Fibroblast of gingiva (primary cell): Measurements from ENCODE around the gene PI4K2A.
"Not testable (repeated sequence)": the region's sequence is repeated elsewhere in the genome, so short reads cannot be mapped to it uniquely, and the experiment has no call there.

ENCODE experiments used
- DNase-seq: peaks from one replicate; pipeline ENCODE4 v3.0.0-alpha.2; 2011; ENCODE audit warnings: low read depth

Gene PI4K2A

GRCh38 chr10:97675222-97675621, 34.8 kb downstream of the PI4K2A start:
- DNase-seq: no peak

- peak; percentile 42 for DNase-seq
Measured at GRCh38 chr10:97676770-97677581, 36.5 kb downstream of the PI4K2A start.

- no peak for DNase-seq
Measured at GRCh38 chr10:97679594-97679993, 39.1 kb downstream of the PI4K2A start.

GRCh38 chr10:97682042-97682441, 41.6 kb downstream of the PI4K2A start:
- no peak for DNase-seq

GRCh38 chr10:97683556-97684367, 43.3 kb downstream of the PI4K2A start:
- peak; percentile 54 for DNase-seq

GRCh38 chr10:97684368-97684713, 43.9 kb downstream of the PI4K2A start:
- DNase-seq: not testable (repeated sequence)

GRCh38 chr10:97684866-97685394, 44.5 kb downstream of the PI4K2A start:
- peak; percentile 55 for DNase-seq

GRCh38 chr10:97685395-97685958, 45.0 kb downstream of the PI4K2A start:
- peak; percentile 27 for DNase-seq

GRCh38 chr10:97686301-97686961, 46.0 kb downstream of the PI4K2A start:
- DNase-seq: no peak

GRCh38 chr10:97686962-97687784, 46.7 kb downstream of the PI4K2A start, which contains the start of gene AVPI1:
Gene AVPI1, minus strand, starts transcription at chr10:97687241. Its CDS starts 7,336 bp downstream, at chr10:97679905.
- peak; percentile 98 for DNase-seq

- DNase-seq: peak; percentile 88
Measured at GRCh38 chr10:97687785-97688781, 47.6 kb downstream of the PI4K2A start.

- DNase-seq: peak; percentile 96
Measured at GRCh38 chr10:97689559-97690020, 49.1 kb downstream of the PI4K2A start.

GRCh38 chr10:97690133-97690532, 49.7 kb downstream of the PI4K2A start:
- DNase-seq: no peak

- not testable (repeated sequence) for DNase-seq
Measured at GRCh38 chr10:97698072-97698655, 57.7 kb downstream of the PI4K2A start.

GRCh38 chr10:97701438-97702069, 61.1 kb downstream of the PI4K2A start:
- peak; percentile 71 for DNase-seq

GRCh38 chr10:97703398-97704067, 63.1 kb downstream of the PI4K2A start:
- DNase-seq: no peak

GRCh38 chr10:97704341-97704740, 63.9 kb downstream of the PI4K2A start:
- no peak for DNase-seq

- DNase-seq: no peak
Measured at GRCh38 chr10:97705006-97705670, 64.7 kb downstream of the PI4K2A start.
